Measurements from ENCODE around the gene FRMD4A.

DNA sequence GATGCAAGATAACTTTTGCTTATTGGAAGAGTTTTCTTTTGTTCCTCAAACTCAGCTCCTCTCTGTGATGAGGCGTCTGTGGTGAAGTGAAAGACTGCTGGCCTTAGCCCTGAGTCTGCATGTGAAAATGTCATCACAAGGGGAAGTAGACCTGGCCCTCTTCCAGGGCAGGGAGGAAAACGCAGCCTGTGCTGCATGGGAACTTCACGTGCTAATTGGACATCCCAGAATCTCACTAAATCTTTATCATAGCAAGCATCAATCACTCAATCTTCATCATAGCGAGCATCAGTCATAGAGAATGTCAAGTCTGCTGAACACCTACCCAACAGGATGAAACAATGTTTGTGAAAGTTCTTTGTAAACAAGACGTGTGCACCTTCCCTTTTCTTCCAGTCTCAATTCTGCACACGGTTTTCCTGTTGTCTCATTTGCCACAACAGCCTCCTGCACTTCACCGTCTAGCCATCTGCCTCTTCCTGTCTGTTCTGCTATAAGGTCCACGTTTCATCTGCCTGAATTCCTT lies 314.6 kb downstream of the FRMD4A start:
- TF ChIP-seq, protein P1, sequence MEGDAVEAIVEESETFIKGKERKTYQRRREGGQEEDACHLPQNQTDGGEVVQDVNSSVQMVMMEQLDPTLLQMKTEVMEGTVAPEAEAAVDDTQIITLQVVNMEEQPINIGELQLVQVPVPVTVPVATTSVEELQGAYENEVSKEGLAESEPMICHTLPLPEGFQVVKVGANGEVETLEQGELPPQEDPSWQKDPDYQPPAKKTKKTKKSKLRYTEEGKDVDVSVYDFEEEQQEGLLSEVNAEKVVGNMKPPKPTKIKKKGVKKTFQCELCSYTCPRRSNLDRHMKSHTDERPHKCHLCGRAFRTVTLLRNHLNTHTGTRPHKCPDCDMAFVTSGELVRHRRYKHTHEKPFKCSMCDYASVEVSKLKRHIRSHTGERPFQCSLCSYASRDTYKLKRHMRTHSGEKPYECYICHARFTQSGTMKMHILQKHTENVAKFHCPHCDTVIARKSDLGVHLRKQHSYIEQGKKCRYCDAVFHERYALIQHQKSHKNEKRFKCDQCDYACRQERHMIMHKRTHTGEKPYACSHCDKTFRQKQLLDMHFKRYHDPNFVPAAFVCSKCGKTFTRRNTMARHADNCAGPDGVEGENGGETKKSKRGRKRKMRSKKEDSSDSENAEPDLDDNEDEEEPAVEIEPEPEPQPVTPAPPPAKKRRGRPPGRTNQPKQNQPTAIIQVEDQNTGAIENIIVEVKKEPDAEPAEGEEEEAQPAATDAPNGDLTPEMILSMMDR (IDR thresholded peaks at IDR 0.05): no peak
- TF ChIP-seq POLR2A (IDR thresholded peaks at IDR 0.05): no peak
